ENCODE data around the gene LPAR1. TPM values are rescaled to one million over a fixed set of nuclear protein-coding genes. Genes with fewer than 3 reads are reported as not detected.
A peak's percentile ranks its signal among the peaks of the same experiment; 100 is the strongest.

Gene LPAR1
- polyA plus RNA-seq, 1 experiment = 581 TPM

- POLR2A ChIA-PET = no interaction called here
Observed at GRCh38 chr9:110837401-110838005, 200.8 kb downstream of the LPAR1 start.

GRCh38 chr9:110835859-110836271 is 202.4 kb downstream of the LPAR1 start:
- Histone ChIP-seq H3K27ac (ENCODE audit: low read depth, low read length) (peak overlapping the region; percentile 71), H3K27me3 (ENCODE audit: control insufficient read depth, insufficient read depth, low read length) (no peaks in the 10 kb centered on the region), H3K9me3 (ENCODE audit: control insufficient read depth, insufficient read depth, low read length) (peaks cover 4% of the 10 kb centered on the region), H3K4me3 (ENCODE audit: low read depth, low read length) (no peak overlapping the region)
- ChIA-PET CTCF (interaction anchor here (0.6 kb wide), 1 partner anchor 215 kb away, joined by 3 read pairs; no protein-coding TSS in a partner anchor), POLR2A (interaction anchor here (0.6 to 1.5 kb wide), 3 partner anchors 80 to 201 kb away, joined by 3 to 8 read pairs (median 8); no protein-coding TSS in a partner anchor)
- no peak for TF ChIP-seq CTCF (IDR thresholded peaks at IDR 0.05; ENCODE audit: low read depth, low read length)
- DNase-seq (ENCODE audit: low read depth, low spot score) = no peak

More at GRCh38 chr9:110837401-110838005, 200.8 kb downstream of the LPAR1 start:
- no peak overlapping the region for H3K27ac ChIP-seq (ENCODE audit: low read depth, low read length)
- TF ChIP-seq CTCF (IDR thresholded peaks at IDR 0.05; ENCODE audit: low read depth, low read length) = no peak
- H3K4me3 ChIP-seq (ENCODE audit: low read depth, low read length) = no peak overlapping the region
- peaks cover 4% of the 10 kb centered on the region for H3K9me3 ChIP-seq (ENCODE audit: control insufficient read depth, insufficient read depth, low read length)
- DNase-seq (ENCODE audit: low read depth, low spot score) = no peak
- no peaks in the 10 kb centered on the region for H3K27me3 ChIP-seq (ENCODE audit: control insufficient read depth, insufficient read depth, low read length)
- CTCF ChIA-PET = no interaction called here

- DNase-seq (ENCODE audit: low read depth, low spot score) = peak; percentile 74
- ChIA-PET CTCF (interaction anchor here (0.6 kb wide), 1 partner anchor 216 kb away, joined by 3 read pairs; no protein-coding TSS in a partner anchor), POLR2A (interaction anchor here (0.6 to 1.5 kb wide), 2 partner anchors 79 to 83 kb away, joined by 3 to 8 read pairs; no protein-coding TSS in a partner anchor)
- no peaks in the 10 kb centered on the region for H3K27me3 ChIP-seq (ENCODE audit: control insufficient read depth, insufficient read depth, low read length)
- TF ChIP-seq CTCF (IDR thresholded peaks at IDR 0.05; ENCODE audit: low read depth, low read length) = no peak
- H3K9me3 ChIP-seq (ENCODE audit: control insufficient read depth, insufficient read depth, low read length) = peaks cover 8% of the 10 kb centered on the region
- no peak overlapping the region for H3K27ac ChIP-seq (ENCODE audit: low read depth, low read length)
- H3K4me3 ChIP-seq (ENCODE audit: low read depth, low read length) = no peak overlapping the region
Observed at GRCh38 chr9:110835404-110835803, 202.9 kb downstream of the LPAR1 start.

- ChIA-PET POLR2A (interaction anchor here (0.6 kb wide), 1 partner anchor 181 kb away, joined by 3 read pairs; no protein-coding TSS in a partner anchor), CTCF (interaction anchor here (0.6 kb wide), 1 partner anchor 474 kb away, joined by 6 read pairs; no protein-coding TSS in a partner anchor)
- peaks cover 5% of the 10 kb centered on the region; the same call in 1 of the 2 replicates for H3K9me3 ChIP-seq (ENCODE audit: control insufficient read depth, insufficient read depth, low read length)
- H3K27ac ChIP-seq (ENCODE audit: low read depth, low read length) = no peak overlapping the region
- no peak overlapping the region for H3K4me3 ChIP-seq (ENCODE audit: low read depth, low read length)
- TF ChIP-seq CTCF (IDR thresholded peaks at IDR 0.05; ENCODE audit: low read depth, low read length) = no peak
- no peak for DNase-seq (ENCODE audit: low read depth, low spot score)
- H3K27me3 ChIP-seq (ENCODE audit: control insufficient read depth, insufficient read depth, low read length) = no peaks in the 10 kb centered on the region
Observed at GRCh38 chr9:110832926-110833325, 205.3 kb downstream of the LPAR1 start.

- ChIA-PET POLR2A (interaction anchor here (1.5 kb wide), 1 partner anchor 179 kb away, joined by 4 read pairs; no protein-coding TSS in a partner anchor), CTCF (no interaction called here)
- no peaks in the 10 kb centered on the region for H3K27me3 ChIP-seq (ENCODE audit: control insufficient read depth, insufficient read depth, low read length)
- H3K4me3 ChIP-seq (ENCODE audit: low read depth, low read length) = no peak overlapping the region
- no peak overlapping the region for H3K27ac ChIP-seq (ENCODE audit: low read depth, low read length)
- no peak for DNase-seq (ENCODE audit: low read depth, low spot score)
- peaks cover 5% of the 10 kb centered on the region; the same call in 1 of the 2 replicates for H3K9me3 ChIP-seq (ENCODE audit: control insufficient read depth, insufficient read depth, low read length)
- no peak for TF ChIP-seq CTCF (IDR thresholded peaks at IDR 0.05; ENCODE audit: low read depth, low read length)
Observed at GRCh38 chr9:110830495-110830894, 207.8 kb downstream of the LPAR1 start.

Measured in AG04450 (cell line).